Stimulated activated naive CD4-positive, alpha-beta T cell (primary cell): ENCODE data around the gene HDAC4.

Experiments
- DNase-seq, 6 experiments: peaks; one replicate each; lab custom pipeline; 2025; lab: John Stamatoyannopoulos, UW

The HDAC4 gene

GRCh38 chr2:239167766-239168444 is 232.9 kb downstream of the HDAC4 start:
- no peak for DNase-seq

- DNase-seq: no peak
Observed at GRCh38 chr2:239167011-239167673, 233.7 kb downstream of the HDAC4 start.

DNA sequence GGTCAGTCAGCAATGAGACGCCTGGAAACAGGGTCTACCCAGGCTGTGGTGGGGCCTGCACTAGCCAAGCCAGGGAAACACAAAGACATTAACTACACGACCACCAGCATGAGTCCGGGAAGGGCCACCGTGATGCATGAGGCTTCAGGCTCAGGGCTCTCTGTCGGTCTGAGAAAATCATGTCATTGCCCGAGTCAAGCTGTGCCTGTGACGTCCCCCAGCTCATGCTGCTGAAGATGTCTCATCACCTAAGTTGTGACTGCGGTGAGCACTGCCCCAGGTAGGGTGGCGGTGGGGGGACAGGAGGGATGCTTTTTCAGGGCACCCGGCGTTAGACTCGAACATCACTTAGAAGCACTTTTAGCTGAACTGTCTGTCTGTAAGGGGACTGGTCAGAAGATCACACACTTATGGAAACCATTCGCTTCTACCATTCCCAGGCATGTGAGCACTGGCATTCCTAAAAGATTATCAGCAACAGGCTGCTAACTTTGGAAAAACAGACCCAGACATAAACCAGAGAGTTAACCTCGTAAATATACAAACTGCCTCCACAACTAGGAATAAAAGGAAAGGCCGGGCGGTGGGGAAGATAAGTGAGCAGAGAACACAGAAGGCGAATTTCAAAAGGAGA is 234.5 kb downstream of the HDAC4 start:
- no peak for DNase-seq

DNA sequence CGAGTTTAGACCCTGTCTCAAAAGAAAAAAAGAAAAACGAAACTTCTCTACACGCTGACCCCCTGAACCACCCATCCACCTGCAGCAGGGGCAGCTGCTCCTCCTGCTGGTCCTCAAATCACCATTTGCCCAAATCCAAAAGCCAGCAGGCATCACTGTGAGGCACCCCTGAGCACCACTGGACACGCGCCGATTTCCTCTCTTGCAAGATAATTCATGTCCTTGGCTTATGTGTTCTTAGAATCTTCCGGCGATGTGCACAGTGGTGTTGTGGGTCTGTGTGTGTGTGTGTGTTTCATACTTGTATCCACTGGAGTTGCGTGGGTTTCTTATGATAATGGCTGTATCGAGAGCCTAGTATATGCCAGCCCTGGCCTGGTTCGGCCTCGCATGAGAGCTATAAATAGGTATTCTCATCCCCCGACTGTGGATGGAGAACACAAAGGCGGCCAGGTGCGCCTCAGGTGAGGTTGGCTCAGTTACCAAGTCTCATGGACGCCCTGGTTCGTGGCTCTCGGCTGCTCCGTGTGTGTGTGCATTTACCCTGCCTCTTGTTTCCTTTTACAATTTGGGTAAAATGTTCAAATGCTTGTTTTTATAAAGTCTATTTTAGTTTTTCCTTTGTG is 235.5 kb downstream of the HDAC4 start:
- no peak for DNase-seq

- DNase-seq: peak in 3 of 6 experiments; percentile 26 to 53 (median 46)
Observed at GRCh38 chr2:239164335-239164871, 236.4 kb downstream of the HDAC4 start.

GRCh38 chr2:239163688-239164334 is 237.0 kb downstream of the HDAC4 start:
- DNase-seq: no peak

GRCh38 chr2:239162976-239163687 is 237.7 kb downstream of the HDAC4 start:
- no peak for DNase-seq

DNA sequence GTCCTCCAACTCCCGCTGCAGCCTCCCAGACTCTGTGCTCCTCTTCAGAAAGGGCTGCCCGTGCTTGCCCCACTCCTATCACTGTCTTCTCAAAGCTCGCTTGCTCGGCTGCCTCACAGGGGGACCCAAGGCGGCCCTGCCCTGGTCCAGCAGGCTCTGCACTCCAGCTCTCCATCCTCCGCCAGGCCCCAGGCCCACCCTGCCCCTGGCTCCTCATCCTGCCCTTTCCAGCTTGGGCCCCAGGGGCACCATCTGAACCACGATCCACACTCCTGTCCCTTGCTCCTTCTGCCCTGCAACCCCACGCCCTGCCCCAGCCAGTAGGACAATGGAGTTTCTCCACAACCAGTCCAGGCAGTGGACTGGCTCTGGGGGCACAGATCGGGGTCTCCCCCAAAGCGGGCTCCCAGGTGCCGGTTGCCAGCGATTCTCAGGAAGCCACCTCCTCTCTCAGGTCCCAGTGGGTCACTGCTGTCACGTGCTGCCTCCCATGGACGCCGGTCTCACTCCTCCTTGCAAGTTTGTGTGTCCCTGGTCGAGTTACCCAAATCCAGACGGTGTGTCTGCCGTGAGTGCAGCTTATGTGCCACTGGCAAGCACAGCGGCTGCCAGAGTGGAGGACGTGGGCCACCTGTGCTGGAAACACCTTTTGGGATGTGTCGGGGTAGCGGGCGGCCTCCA is 238.5 kb downstream of the HDAC4 start:
- no peak for DNase-seq

DNA sequence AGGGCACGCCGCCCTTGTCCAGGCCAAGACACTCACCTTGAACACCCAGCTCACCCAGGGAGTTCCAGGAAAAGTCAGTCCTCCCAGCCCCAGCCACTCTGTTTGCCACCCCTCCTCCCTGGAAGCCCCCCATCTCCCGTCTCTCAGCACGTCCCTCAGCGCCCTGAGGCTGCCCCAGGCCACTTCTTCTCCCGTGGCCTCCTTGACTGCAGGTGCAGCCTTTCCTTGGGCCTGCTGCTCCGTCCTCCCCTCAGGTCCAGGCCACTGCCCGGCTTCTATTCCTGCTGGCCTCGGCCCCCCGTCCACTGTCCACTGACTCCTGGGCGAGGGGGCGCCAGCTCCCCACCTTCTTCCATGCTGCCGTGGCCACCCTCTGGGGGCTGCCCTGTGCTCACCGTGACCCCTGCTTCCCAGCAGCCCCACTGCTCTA is 239.1 kb downstream of the HDAC4 start:
- no peak for DNase-seq

- no peak for DNase-seq
Observed at GRCh38 chr2:239160226-239161143, 240.3 kb downstream of the HDAC4 start.

GRCh38 chr2:239159476-239159911 is 241.3 kb downstream of the HDAC4 start:
- DNase-seq: no peak

- no peak for DNase-seq
Observed at GRCh38 chr2:239158641-239159475, 242.0 kb downstream of the HDAC4 start.

DNA sequence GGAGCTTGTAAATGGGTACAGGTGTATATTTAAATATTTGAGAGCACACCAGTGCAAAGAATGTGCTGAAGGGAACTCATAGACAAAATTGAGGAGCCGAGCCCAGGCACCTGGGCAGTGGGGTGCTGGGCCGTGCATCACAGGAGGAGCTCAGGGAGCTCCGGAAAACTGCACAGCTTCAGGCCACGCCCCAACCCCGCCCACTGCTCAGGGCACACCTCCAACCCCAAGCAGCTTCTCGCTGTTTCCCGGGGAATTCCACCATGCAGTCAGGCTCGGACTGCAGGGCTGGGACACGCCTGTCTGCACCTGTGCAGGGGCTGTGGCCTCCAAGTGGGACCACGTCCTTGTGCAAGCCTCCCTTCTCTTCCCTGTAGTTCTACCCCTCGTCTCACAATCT is 243.0 kb downstream of the HDAC4 start:
- no peak for DNase-seq

- DNase-seq: no peak
Observed at GRCh38 chr2:239157269-239157668, 243.6 kb downstream of the HDAC4 start.

DNA sequence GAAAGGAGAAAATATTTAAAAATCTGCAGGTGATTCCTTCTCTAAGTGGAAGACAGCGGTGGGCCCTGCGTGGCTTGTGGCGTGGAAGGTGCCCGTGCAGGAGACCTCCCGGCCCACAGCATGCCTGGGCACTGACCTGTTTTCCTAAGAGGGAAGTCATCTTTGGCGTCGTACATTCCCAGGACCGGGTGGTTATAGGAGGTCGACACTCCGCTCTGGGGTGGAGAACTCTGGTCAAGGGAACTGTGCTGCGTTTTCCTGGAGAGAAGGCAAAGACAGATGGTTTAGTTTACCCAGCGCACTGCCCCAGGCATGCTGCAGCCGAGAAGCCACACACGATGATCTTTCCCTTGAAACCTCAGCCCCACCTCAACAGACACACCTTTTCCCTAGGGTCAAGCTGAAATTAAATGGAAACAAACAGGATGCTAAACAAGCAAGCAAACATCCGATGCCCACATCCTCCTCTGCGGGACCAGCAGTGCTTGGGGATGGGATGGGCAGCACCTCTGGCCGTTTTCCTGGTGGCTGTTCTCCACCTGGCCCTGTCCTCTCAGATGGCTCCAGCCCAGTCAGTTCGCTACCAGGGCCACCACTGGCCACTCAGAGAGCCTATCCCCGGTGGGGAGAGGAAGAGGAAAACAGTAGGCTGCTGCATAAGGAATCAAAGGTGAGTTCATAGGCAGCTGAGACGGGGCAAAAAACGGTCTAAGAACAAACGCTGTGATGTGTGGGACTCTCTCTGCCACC is 244.1 kb downstream of the HDAC4 start:
- DNase-seq: no peak

- no peak for DNase-seq
Observed at GRCh38 chr2:239155806-239156480, 244.9 kb downstream of the HDAC4 start.
